Calu3 (cell line): ENCODE results near the gene C4orf33. TPM values are rescaled to one million over a fixed set of nuclear protein-coding genes. Genes with fewer than 3 reads are reported as not detected.

ENCODE experiments used
- BruUV-seq: library from RNA; stranded (reverse); fragments of 400-500 nt; replicated peaks from 2 replicates; lab custom pipeline; 2021; lab: Mats Ljungman, UMichigan
- CTCF ChIA-PET: fragments of 300-600 bp; sonication (Branson Sonifier 250); formaldehyde crosslinking; loops from one replicate; lab custom pipeline; 2022; ENCODE audit warnings: antibody characterized with exemption; lab: Charles Lee
- DNase-seq: peaks from one replicate; pipeline ENCODE4 v3.0.0; 2022
- H3K27ac Mint-ChIP-seq: one replicate; pipeline ENCODE4 v1.8.0; 2022; ENCODE audit warnings: mixed read lengths; ENCODE audit not compliant: unreplicated experiment
- H3K27me3 Mint-ChIP-seq: one replicate; pipeline ENCODE4 v1.8.0; 2022; ENCODE audit warnings: mixed read lengths; ENCODE audit not compliant: unreplicated experiment
- H3K36me3 Mint-ChIP-seq: one replicate; pipeline ENCODE4 v1.8.0; 2022; ENCODE audit warnings: mild to moderate bottlenecking, moderate library complexity, mixed read lengths; ENCODE audit not compliant: insufficient read depth, unreplicated experiment
- H3K4me1 Mint-ChIP-seq: one replicate; pipeline ENCODE4 v1.8.0; 2022; ENCODE audit warnings: mild to moderate bottlenecking, low read depth, mixed read lengths; ENCODE audit not compliant: unreplicated experiment
- H3K4me3 Mint-ChIP-seq: one replicate; pipeline ENCODE4 v1.8.0; 2022; ENCODE audit warnings: mild to moderate bottlenecking, low read depth, moderate library complexity, mixed read lengths; ENCODE audit not compliant: unreplicated experiment
- H3K9me3 Mint-ChIP-seq: one replicate; pipeline ENCODE4 v1.8.0; 2022; ENCODE audit warnings: low read depth, mixed read lengths; ENCODE audit not compliant: unreplicated experiment
- intact Hi-C: fragments of 100-400 bp; cut with micrococcal nuclease; formaldehyde crosslinking; loops from one replicate; pipeline ENCODE4 v1.10.0; 2022; ENCODE audit not compliant: unreplicated experiment
- total RNA-seq: library from RNA; stranded (reverse); gene quantifications from 2 replicates; pipeline ENCODE4 v1.2.3, GENCODE V29; 2022
- TF ChIP-seq, protein P1 (sequence below): fragments of 200-600 bp; IDR thresholded peaks from one replicate; pipeline ENCODE4 v1.8.0; 2022; ENCODE audit warnings: antibody characterized with exemption; ENCODE audit not compliant: unreplicated experiment

C4orf33 gene
- total RNA-seq, 1 experiment from 2014 or later = 6.4 TPM

DNA sequence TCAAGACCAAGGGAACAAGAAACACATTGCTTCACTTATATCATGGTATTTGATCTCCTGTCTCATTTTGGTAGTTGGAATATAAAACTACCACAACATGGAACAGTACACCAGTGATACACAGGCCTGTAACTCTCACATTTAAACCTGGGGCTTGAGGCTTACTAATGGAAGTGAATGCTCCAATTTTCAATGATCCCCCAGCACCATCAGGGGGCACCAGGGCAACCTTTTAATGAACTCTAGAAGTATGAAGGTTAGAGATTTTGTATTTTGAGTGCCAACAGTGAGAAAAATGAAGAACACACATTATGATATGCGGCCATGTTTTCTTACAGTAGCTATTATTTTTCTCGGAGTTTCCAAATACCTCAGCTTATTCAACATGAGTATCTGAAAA is 50.7 kb downstream of the C4orf33 start:
- CTCF ChIA-PET = no interaction called here
- H3K4me1 Mint-ChIP-seq = no peaks in the 10 kb centered on the region
- intact Hi-C loops = no loop called here
- no peaks in the 10 kb centered on the region for H3K36me3 Mint-ChIP-seq
- no TSS peak for BruUV-seq
- H3K27me3 Mint-ChIP-seq = no peaks in the 10 kb centered on the region
- H3K9me3 Mint-ChIP-seq = no peaks in the 10 kb centered on the region
- H3K4me3 Mint-ChIP-seq = no peak overlapping the region
- no peak overlapping the region for H3K27ac Mint-ChIP-seq
- TF ChIP-seq, protein P1, sequence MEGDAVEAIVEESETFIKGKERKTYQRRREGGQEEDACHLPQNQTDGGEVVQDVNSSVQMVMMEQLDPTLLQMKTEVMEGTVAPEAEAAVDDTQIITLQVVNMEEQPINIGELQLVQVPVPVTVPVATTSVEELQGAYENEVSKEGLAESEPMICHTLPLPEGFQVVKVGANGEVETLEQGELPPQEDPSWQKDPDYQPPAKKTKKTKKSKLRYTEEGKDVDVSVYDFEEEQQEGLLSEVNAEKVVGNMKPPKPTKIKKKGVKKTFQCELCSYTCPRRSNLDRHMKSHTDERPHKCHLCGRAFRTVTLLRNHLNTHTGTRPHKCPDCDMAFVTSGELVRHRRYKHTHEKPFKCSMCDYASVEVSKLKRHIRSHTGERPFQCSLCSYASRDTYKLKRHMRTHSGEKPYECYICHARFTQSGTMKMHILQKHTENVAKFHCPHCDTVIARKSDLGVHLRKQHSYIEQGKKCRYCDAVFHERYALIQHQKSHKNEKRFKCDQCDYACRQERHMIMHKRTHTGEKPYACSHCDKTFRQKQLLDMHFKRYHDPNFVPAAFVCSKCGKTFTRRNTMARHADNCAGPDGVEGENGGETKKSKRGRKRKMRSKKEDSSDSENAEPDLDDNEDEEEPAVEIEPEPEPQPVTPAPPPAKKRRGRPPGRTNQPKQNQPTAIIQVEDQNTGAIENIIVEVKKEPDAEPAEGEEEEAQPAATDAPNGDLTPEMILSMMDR = no peak
- DNase-seq = no peak

DNA sequence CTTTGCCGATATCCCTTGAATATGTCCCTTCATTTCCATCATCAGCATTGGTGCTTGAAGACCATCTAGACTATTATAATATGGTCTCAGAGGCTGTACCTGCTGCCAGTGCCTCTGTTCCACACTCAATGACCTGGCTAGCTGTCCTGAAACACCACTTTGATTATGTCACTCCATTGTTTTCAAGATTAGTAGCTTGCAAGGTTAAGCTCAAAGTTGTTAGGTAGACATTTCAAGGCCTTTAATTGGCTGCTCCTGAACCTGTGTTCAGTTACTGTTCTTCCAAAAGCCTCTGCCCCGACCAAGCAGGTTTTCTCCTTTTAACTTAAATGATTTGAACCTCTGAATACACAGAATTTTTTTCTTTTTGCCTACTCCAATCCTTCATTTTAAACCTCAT is 52.9 kb downstream of the C4orf33 start:
- intact Hi-C loops = no loop called here
- CTCF ChIA-PET = no interaction called here
- DNase-seq = no peak
- no peaks in the 10 kb centered on the region for H3K4me1 Mint-ChIP-seq
- H3K9me3 Mint-ChIP-seq = no peaks in the 10 kb centered on the region
- no peaks in the 10 kb centered on the region for H3K27me3 Mint-ChIP-seq
- TF ChIP-seq, protein P1 = no peak
- no TSS peak for BruUV-seq
- no peak overlapping the region for H3K27ac Mint-ChIP-seq
- H3K4me3 Mint-ChIP-seq = no peak overlapping the region
- no peaks in the 10 kb centered on the region for H3K36me3 Mint-ChIP-seq

DNA sequence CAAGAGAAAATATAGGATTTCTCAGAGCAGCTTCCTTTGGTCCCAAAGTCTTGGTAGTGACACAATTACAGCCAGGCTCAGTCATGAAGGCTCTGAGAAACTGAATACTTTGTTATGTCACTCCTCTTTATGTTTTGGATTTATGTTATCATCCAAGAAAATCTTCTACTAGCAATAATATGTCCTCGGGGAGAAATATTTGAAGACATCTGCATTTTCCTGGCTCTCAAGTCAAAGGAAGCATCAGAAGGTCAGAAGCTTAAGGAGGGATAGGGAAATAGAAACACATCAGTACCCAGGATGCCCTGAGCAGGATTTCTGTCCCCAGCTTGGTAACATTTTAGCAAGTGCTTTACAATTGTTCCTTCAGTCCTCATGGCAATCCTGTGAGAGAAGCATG is 54.0 kb downstream of the C4orf33 start:
- CTCF ChIA-PET = no interaction called here
- H3K27me3 Mint-ChIP-seq = no peaks in the 10 kb centered on the region
- no peak overlapping the region for H3K4me3 Mint-ChIP-seq

DNA sequence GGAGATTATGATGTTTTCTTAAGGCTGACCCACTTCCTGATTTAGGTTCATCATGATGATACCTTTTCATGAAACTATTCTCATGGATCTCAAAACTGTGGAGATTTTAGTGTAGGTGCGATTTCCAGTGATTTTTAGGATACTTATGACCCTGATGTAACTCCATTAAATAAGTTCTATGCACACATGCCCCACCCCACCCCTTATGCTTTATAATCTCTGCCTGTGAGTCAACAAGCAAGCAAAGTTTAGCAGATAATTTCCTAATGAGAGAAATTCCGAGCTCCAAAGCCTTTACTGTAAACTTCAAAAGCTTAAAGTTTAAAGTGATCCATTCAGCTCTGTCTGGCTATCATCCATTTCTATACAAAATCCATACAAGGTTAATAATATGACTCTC is 56.4 kb downstream of the C4orf33 start:
- intact Hi-C loops = no loop called here
- CTCF ChIA-PET = interaction anchor here (1.0 kb wide), 1 partner anchor 31 kb away, joined by 4 read pairs; no protein-coding TSS in a partner anchor
- H3K9me3 Mint-ChIP-seq = no peaks in the 10 kb centered on the region
- H3K4me3 Mint-ChIP-seq = no peak overlapping the region
- H3K4me1 Mint-ChIP-seq = no peaks in the 10 kb centered on the region
- DNase-seq = no peak
- no peaks in the 10 kb centered on the region for H3K36me3 Mint-ChIP-seq
- no TSS peak for BruUV-seq
- TF ChIP-seq, protein P1 = no peak
- H3K27me3 Mint-ChIP-seq = no peaks in the 10 kb centered on the region
- H3K27ac Mint-ChIP-seq = no peak overlapping the region

More for the DNA sequence above, 54.0 kb downstream of the C4orf33 start:
- H3K4me1 Mint-ChIP-seq = no peaks in the 10 kb centered on the region
- intact Hi-C loops = no loop called here
- no peak overlapping the region for H3K27ac Mint-ChIP-seq
- no peaks in the 10 kb centered on the region for H3K36me3 Mint-ChIP-seq
- TF ChIP-seq, protein P1 = no peak
- no peak for DNase-seq
- no peaks in the 10 kb centered on the region for H3K9me3 Mint-ChIP-seq
- no TSS peak for BruUV-seq
